Measurements from ENCODE around the gene ZIC5. TPM values are rescaled to one million over a fixed set of nuclear protein-coding genes. Genes with fewer than 3 reads are reported as not detected.

ZIC5 gene
- total RNA-seq, 1 donor from 2014 or later: not detected

- Histone ChIP-seq H3K4me3 (no peak overlapping the region), H3K36me3 (no peaks in the 10 kb centered on the region), H3K27me3 (peaks cover 62% of the 10 kb centered on the region), H3K4me1 (peaks cover 3 to 4% of the 10 kb centered on the region in 2 donors), H3K27ac (no peak overlapping the region), H3K9me3 (no peaks in the 10 kb centered on the region)
- no peak for TF ChIP-seq CTCF (IDR thresholded peaks at IDR 0.05)
- intact Hi-C loops (cut with DNase I): loop anchor here (10.0 kb wide), 1 partner anchor 791 kb away; no protein-coding TSS in a partner anchor
- DNase-seq (ENCODE audit: low spot score in 2 of 2): no peak
Measured at GRCh38 chr13:99985886-99986527, 14.4 kb upstream of the ZIC5 start.

GRCh38 chr13:99985241-99985874, 13.8 kb upstream of the ZIC5 start:
- TF ChIP-seq CTCF (IDR thresholded peaks at IDR 0.05): no peak
- peaks cover 56% of the 10 kb centered on the region for H3K27me3 ChIP-seq
- DNase-seq (ENCODE audit: low spot score in 2 of 2): no peak
- no peaks in the 10 kb centered on the region for H3K36me3 ChIP-seq
- no peak overlapping the region for H3K4me3 ChIP-seq
- intact Hi-C loops (cut with DNase I): loop anchor here (10.0 kb wide), 1 partner anchor 791 kb away; no protein-coding TSS in a partner anchor
- H3K4me1 ChIP-seq: peaks cover 3 to 8% of the 10 kb centered on the region in 2 donors
- no peak overlapping the region for H3K27ac ChIP-seq
- H3K9me3 ChIP-seq: no peaks in the 10 kb centered on the region

GRCh38 chr13:99984461-99985240, 13.1 kb upstream of the ZIC5 start:
- DNase-seq (ENCODE audit: low spot score in 2 of 2): no peak
- H3K27me3 ChIP-seq: peaks cover 53% of the 10 kb centered on the region
- intact Hi-C loops (cut with DNase I): loop anchor here (10.0 kb wide), 1 partner anchor 790 kb away; no protein-coding TSS in a partner anchor
- no peaks in the 10 kb centered on the region for H3K36me3 ChIP-seq
- H3K27ac ChIP-seq: no peak overlapping the region
- H3K4me1 ChIP-seq: peaks cover 7 to 15% of the 10 kb centered on the region in 2 donors
- no peaks in the 10 kb centered on the region for H3K9me3 ChIP-seq
- TF ChIP-seq CTCF (IDR thresholded peaks at IDR 0.05): no peak
- H3K4me3 ChIP-seq: no peak overlapping the region

- H3K36me3 ChIP-seq: no peaks in the 10 kb centered on the region
- no peak for DNase-seq (ENCODE audit: low spot score in 2 of 2)
- intact Hi-C loops (cut with DNase I): loop anchor here (10.0 kb wide), 1 partner anchor 789 kb away; no protein-coding TSS in a partner anchor
- peaks cover 61% of the 10 kb centered on the region for H3K27me3 ChIP-seq
- H3K4me1 ChIP-seq: peaks cover 7 to 22% of the 10 kb centered on the region in 2 donors
- no peaks in the 10 kb centered on the region for H3K9me3 ChIP-seq
- TF ChIP-seq CTCF (IDR thresholded peaks at IDR 0.05): no peak
- H3K27ac ChIP-seq: no peak overlapping the region
- no peak overlapping the region for H3K4me3 ChIP-seq
Measured at GRCh38 chr13:99983499-99984401, 12.2 kb upstream of the ZIC5 start.

Measured in ascending aorta (tissue), 2 donors.